Kidney (tissue), 14 donors: ENCODE results near the gene CGREF1. TPM values are rescaled to one million over a fixed set of nuclear protein-coding genes. Genes with fewer than 3 reads are reported as not detected.
A peak's percentile ranks its signal among the peaks of the same experiment; 100 is the strongest.

Source experiments
- DNase-seq, 5 donors: peaks; one replicate each; pipeline ENCODE4 v3.0.0-alpha.2; 2013 to 2020
- FAIRE-seq: peaks from 2 replicates; lab custom pipeline; 2012; peaks lifted over from hg19 to GRCh38; lab: Jason Lieb, UNC
- H3K27ac ChIP-seq, 2 donors: one replicate each; pipeline ENCODE4 v1.7.0; 2013; ENCODE audit warnings: low read depth in 2 of 2, low read length in 2 of 2, inconsistent platforms in 1 of 2
- H3K27me3 ChIP-seq: one replicate; pipeline ENCODE4 v1.7.1; 2013; ENCODE audit warnings: low read length, inconsistent platforms; ENCODE audit not compliant: control insufficient read depth, insufficient read depth
- H3K36me3 ChIP-seq, 3 donors: one replicate each; pipeline versions ENCODE4 v1.7.0 to v1.7.1; 2013; ENCODE audit warnings: low read length in 3 of 3, control low read depth in 1 of 3, inconsistent platforms in 1 of 3; ENCODE audit not compliant: insufficient read depth in 3 of 3, control insufficient read depth in 2 of 3
- H3K4me1 ChIP-seq, 3 donors: one replicate each; pipeline versions ENCODE4 v1.7.0 to v1.7.1; 2013; ENCODE audit warnings: low read length in 3 of 3, inconsistent platforms in 1 of 3, low read depth in 1 of 3; ENCODE audit not compliant: control insufficient read depth in 2 of 3, insufficient read depth in 2 of 3
- H3K4me3 ChIP-seq, 3 donors: one replicate each; pipeline versions ENCODE4 v1.7.0 to v1.8.1; 2013; ENCODE audit warnings: low read length in 3 of 3, control low read depth in 1 of 3, inconsistent platforms in 1 of 3
- H3K9ac ChIP-seq, 3 donors: one replicate each; pipeline versions ENCODE4 v1.7.0 to v1.7.1; 2013; ENCODE audit warnings: low read length in 3 of 3, control low read depth in 1 of 3, inconsistent platforms in 1 of 3
- H3K9me3 ChIP-seq, 3 donors: one replicate each; pipeline versions ENCODE4 v1.7.0 to v1.7.1; 2013; ENCODE audit warnings: low read length in 3 of 3, control low read depth in 1 of 3, inconsistent platforms in 1 of 3; ENCODE audit not compliant: control insufficient read depth in 2 of 3, insufficient read depth in 1 of 3
- intact Hi-C: fragments of 100-400 bp; cut with DNase I; formaldehyde crosslinking; loops from one replicate; pipeline ENCODE4 v1.11.1; 2022
- polyA plus RNA-seq: library from polyadenylated mRNA; stranded (reverse); fragments of 350-450 nt; fragmentation: Illumina TruSeq; extraction: RNeasy Lipid Tissue Mini Kit (QIAGEN cat#74804); gene quantifications from one replicate; pipeline ENCODE4 v1.2.3, GENCODE V29; 2014; ENCODE audit warnings: low read depth, low replicate concordance; ENCODE audit not compliant: insufficient read depth
- total RNA-seq: library from RNA; stranded (reverse); fragmentation: NEBNext Ultra II Directional; extraction: Animal tissue kit (Norgen Biotek cat#: 25700); gene quantifications from one replicate; pipeline ENCODE4 v1.2.1, GENCODE V29; 2021
- TF ChIP-seq, protein P1 (sequence below): IDR thresholded peaks from 3 replicates; pipeline ENCODE4 v1.5.1; 2012; ENCODE audit warnings: mild to moderate bottlenecking, moderate library complexity, borderline replicate concordance; ENCODE audit not compliant: insufficient read depth; ENCODE audit errors: extremely low read depth
- donor health status: control.
- donor health status: control.
- donor health status: control.
- donor health status: control.
- donor health status: control.
- donor health status: DM: yes; HTN: yes; CAD: no.
- donor health status: Normal renal cell carcinoma (clear cell type).

CGREF1 gene
- total and polyA plus RNA-seq, 2 donors from 2014 or later, result 3.7 to 3.8 TPM

DNA sequence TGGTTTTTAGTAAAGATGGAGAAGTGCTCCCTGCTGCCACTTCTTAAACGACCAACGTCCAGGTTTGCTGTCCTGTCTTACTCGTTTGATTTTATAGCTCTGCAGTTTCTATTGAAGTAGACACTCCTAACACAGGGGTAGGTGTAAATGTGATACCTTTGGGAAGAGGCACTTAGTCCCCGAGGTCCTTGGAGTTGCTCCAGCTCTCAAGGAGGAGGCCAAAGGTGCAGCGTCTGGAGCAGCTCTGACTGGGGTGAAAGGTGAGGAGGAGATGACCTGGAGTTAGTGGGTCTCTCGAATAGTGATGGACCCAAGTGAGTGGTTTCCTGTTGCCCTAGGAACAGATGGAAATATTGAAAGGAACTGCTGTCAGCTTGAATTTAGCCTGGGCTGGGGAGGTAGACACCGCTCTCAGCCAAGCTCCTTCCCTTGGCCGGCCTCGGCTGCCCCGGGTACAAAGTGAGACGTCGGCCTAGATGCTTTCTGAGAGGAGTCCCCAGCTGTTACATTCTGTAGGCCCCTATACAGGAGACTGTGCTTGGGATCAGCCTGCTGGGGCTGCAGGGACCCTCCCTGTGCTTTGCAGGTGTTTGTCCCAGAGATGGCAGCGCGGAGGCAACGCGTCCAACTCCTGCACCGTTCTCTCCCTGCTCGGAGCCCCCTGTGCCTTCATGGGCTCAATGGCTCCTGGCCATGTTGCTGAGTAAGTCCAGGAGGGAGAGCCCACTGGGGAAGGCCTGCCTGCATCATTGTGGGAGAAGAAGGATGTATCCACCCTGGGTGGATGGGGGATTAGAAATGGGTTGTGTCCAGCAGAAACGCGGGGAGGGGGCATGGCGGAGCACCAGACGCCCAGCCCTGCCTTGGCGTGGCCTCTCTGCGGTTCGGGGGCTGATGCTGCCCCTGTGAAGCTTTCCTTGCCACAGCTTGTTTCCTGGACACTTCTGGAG lies 26.9 kb downstream of the CGREF1 start:
- H3K4me3 ChIP-seq, result peak overlapping the region in 2 of 3 donors; percentile 40
- intact Hi-C loops, result loop anchor here (10.0 kb wide), 1 partner anchor 213 kb away; the partner anchor contains the start of gene UCN
- TF ChIP-seq, protein P1, sequence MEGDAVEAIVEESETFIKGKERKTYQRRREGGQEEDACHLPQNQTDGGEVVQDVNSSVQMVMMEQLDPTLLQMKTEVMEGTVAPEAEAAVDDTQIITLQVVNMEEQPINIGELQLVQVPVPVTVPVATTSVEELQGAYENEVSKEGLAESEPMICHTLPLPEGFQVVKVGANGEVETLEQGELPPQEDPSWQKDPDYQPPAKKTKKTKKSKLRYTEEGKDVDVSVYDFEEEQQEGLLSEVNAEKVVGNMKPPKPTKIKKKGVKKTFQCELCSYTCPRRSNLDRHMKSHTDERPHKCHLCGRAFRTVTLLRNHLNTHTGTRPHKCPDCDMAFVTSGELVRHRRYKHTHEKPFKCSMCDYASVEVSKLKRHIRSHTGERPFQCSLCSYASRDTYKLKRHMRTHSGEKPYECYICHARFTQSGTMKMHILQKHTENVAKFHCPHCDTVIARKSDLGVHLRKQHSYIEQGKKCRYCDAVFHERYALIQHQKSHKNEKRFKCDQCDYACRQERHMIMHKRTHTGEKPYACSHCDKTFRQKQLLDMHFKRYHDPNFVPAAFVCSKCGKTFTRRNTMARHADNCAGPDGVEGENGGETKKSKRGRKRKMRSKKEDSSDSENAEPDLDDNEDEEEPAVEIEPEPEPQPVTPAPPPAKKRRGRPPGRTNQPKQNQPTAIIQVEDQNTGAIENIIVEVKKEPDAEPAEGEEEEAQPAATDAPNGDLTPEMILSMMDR, result no peak
- H3K36me3 ChIP-seq, result no peaks in the 10 kb centered on the region
- peak overlapping the region; percentile 43 to 48 for H3K27ac ChIP-seq
- H3K4me1 ChIP-seq, result peaks cover 0 to 28% (median 12%) of the 10 kb centered on the region in 3 donors
- no peak for FAIRE-seq
- peak in 1 of 5 donors; percentile 59 for DNase-seq
- no peaks in the 10 kb centered on the region for H3K9me3 ChIP-seq
- H3K9ac ChIP-seq, result no peak overlapping the region
- H3K27me3 ChIP-seq, result no peaks in the 10 kb centered on the region

DNA sequence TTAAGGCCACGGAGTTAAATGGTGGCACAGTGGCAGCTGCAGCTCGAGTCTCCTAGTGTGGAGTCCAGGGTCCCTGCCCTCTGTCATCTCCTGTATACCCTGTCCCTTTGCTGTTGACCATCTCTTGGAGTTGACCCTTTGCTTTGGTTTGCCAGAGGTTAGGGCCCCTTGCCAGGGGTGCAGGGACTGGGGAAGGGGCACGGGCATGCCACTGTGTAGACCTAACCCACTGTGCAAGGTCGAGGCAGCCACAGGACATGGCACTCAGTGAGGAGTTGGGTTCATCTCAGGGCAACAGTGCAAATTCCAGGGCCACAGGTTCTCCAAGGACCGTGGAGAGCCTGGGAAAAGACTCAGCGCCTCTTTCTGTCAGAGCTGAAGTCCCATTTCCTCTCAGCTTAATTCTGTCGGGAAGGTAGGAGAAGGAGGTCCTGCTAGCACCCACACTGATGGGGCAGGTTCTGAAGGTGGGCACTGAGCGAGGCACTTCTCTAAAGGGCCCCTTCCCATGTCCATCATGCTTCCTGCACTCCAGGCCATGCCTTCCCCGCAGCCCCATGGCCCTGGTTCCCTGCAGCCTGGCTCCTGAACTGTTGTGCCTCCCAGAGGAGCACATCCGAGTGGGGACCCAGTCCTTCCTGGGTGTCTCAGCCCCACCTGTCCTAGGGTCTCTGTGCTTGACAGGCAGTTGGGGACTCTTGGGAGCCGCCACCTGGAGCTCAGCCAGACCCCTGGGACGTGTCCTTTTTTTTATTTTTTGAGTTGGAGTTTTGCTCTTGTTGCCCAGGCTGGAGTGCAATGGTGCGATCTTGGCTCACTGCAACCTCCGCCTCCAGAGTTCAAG lies 29.6 kb downstream of the CGREF1 start:
- FAIRE-seq, result no peak
- Histone ChIP-seq H3K36me3 (no peaks in the 10 kb centered on the region), H3K27ac (peak overlapping the region; percentile 42 to 44), H3K4me1 (peaks cover 0 to 18% (median 11%) of the 10 kb centered on the region in 3 donors), H3K9ac (peak overlapping the region in 1 of 3 donors; percentile 42), H3K4me3 (peak overlapping the region in 2 of 3 donors; percentile 55 to 92), H3K9me3 (no peaks in the 10 kb centered on the region), H3K27me3 (no peaks in the 10 kb centered on the region)
- intact Hi-C loops, result no loop called here
- TF ChIP-seq, protein P1, result no peak
- DNase-seq, result peak in 1 of 5 donors; percentile 61

DNA sequence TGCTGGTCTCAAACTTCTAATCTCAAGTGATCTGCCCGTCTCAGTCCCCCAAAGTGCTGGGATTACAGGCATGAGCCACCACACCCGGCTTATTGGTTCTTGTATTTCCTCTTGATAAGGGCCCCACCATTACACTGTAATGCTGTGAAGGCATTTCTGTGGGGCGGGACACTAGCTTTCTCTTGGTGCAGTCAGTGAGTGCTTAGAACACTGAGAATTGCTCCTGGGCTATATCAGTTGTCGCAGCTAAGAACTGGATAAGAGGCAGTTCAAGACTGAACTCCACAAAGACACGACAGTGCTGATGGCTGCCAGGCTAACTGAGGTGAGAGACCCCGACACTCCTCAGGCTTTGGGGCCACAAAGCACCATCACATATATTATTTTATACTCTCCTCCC lies 30.3 kb downstream of the CGREF1 start:
- Histone ChIP-seq H3K36me3 (no peaks in the 10 kb centered on the region), H3K9me3 (no peaks in the 10 kb centered on the region), H3K27me3 (no peaks in the 10 kb centered on the region), H3K4me3 (peak overlapping the region in 2 of 3 donors; percentile 55 to 92), H3K27ac (peak overlapping the region in 1 of 2 donors; percentile 42), H3K4me1 (peaks cover 0 to 16% (median 10%) of the 10 kb centered on the region in 3 donors), H3K9ac (peak overlapping the region in 1 of 3 donors; percentile 42)
- intact Hi-C loops, result no loop called here
- TF ChIP-seq, protein P1, result no peak
- no peak for FAIRE-seq
- DNase-seq, result no peak
